Small intestine (tissue), 7 donors: ENCODE measurements around the gene KRTAP6-3. TPM values are rescaled to one million over a fixed set of nuclear protein-coding genes. Genes with fewer than 3 reads are reported as not detected.

Source experiments
- DNase-seq, 2 donors: peaks; one replicate each; pipeline versions ENCODE4 v3.0.0 to v3.0.0-alpha.2; 2013
- FAIRE-seq: peaks from 2 replicates; lab custom pipeline; 2012; peaks lifted over from hg19 to GRCh38; lab: Jason Lieb, UNC
- H3K27ac ChIP-seq, 3 donors: one replicate each; pipeline ENCODE4 v1.5.1; 2013; ENCODE audit warnings: low read length in 2 of 3, mild to moderate bottlenecking in 2 of 3, control low read depth in 1 of 3, inconsistent platforms in 1 of 3, low read depth in 1 of 3, moderate library complexity in 1 of 3
- H3K27me3 ChIP-seq, 3 donors: one replicate each; pipeline ENCODE4 v1.6.1; 2013; ENCODE audit warnings: low read length in 3 of 3, inconsistent platforms in 1 of 3; ENCODE audit not compliant: control insufficient read depth in 3 of 3, insufficient read depth in 3 of 3
- H3K36me3 ChIP-seq, 3 donors: one replicate each; pipeline ENCODE4 v1.6.1; 2013; ENCODE audit warnings: low read length in 3 of 3, inconsistent platforms in 1 of 3, low read depth in 1 of 3, mild to moderate bottlenecking in 1 of 3, moderate library complexity in 1 of 3; ENCODE audit not compliant: control insufficient read depth in 3 of 3, insufficient read depth in 2 of 3
- H3K4me1 ChIP-seq, 3 donors: one replicate each; pipeline ENCODE4 v1.6.1; 2013; ENCODE audit warnings: low read length in 2 of 3, inconsistent platforms in 1 of 3, low read depth in 1 of 3, mild to moderate bottlenecking in 1 of 3, moderate library complexity in 1 of 3; ENCODE audit not compliant: control insufficient read depth in 3 of 3, insufficient read depth in 2 of 3
- H3K4me3 ChIP-seq, 3 donors: one replicate each; pipeline ENCODE4 v1.5.1; 2013; ENCODE audit warnings: low read length in 3 of 3, control low read depth in 1 of 3, inconsistent platforms in 1 of 3, low read depth in 1 of 3, mild to moderate bottlenecking in 1 of 3, moderate library complexity in 1 of 3
- H3K9me3 ChIP-seq, 2 donors: one replicate each; pipeline ENCODE4 v1.6.1; 2013; ENCODE audit warnings: low read depth in 1 of 2, low read length in 1 of 2; ENCODE audit not compliant: control insufficient read depth in 2 of 2, insufficient read depth in 1 of 2
- WGBS, 3 donors: extraction: QIAGEN DNeasy Blood & Tissue Kit; methylation state at CpG; one replicate each; pipeline ENCODE4 v1.1.7; 2013; 5-methylcytosine and 5-hydroxymethylcytosine counted together
- polyA plus RNA-seq, 4 donors: library from polyadenylated mRNA; stranded (reverse) in 3 of 4; unstranded in 1 of 4; fragments of 200-250 nt in 3 of 4; fragments of 120-200 nt in 1 of 4; gene quantifications; one replicate each; pipeline versions ENCODE4 v1.2.1 to v1.2.3, GENCODE V29; 2013
- donor health status: healthy with polysubstance abuse.
- donor health status: control.
- donor health status: control.
- donor health status: Bipolar disorder and iron deficiency.
- donor health status: healthy.

KRTAP6-3 gene
- polyA plus RNA-seq, 4 donors: not detected

DNA sequence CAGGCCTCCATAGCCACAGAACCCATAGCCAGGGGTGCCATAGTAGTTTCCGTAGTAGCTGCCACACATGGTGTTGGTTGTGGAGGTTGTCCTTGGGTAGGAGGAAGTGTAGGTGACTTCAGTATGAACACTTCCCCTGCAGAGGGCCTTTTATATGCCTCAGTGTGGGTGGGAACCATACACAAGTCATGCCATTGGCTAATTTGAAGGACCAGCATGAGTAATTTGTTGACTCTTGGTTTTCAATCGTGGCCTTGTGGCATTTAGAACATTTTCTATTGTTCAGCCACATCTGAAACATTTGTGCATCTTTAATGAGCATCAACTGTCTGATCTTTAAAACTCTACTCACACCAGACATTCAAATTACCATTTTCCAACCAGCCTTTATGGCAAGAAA, 21.6 kb downstream of the KRTAP6-3 start, which contains the start of gene KRTAP6-1:
KRTAP6-1 (minus strand) TSS at position 95 of the 400 bp plus-strand sequence; CDS start at position 69, 26 bp downstream.
- Histone ChIP-seq H3K27ac (no peak within 1 kb of the TSS), H3K4me3 (no peak within 1 kb of the TSS), H3K36me3 (no peaks in the 10 kb centered on the region), H3K9me3 (peaks cover 0 to 3% of the 10 kb centered on the region in 2 donors), H3K27me3 (no peaks in the 10 kb centered on the region), H3K4me1 (no peaks in the 10 kb centered on the region)
- no peak for FAIRE-seq
- WGBS, 3 donors: 51 to 80% (median 53%) methylated on average over 2 of the region's 2 CpGs
- no peak for DNase-seq

DNA sequence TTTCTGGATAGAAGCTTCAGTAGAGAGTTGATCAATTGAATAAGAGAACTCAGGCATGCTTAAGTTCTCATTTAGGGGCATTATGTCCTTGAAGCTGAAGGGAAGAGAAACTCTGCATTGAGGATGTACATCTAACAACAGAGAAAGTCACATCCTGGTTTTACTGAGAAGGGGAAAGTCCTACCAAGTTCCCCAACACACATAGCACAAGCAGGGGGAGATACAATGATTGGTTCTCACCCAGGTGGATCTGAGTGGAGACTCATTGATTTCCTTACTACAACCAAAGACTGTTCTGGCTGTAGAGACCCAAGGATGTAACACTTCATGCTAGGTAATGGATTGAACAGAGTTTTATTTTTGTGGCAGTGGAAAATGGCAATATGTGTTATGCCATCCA, 23.0 kb downstream of the KRTAP6-3 start:
- Histone ChIP-seq H3K36me3 (no peaks in the 10 kb centered on the region), H3K4me3 (no peak overlapping the region), H3K27me3 (no peaks in the 10 kb centered on the region), H3K27ac (no peak overlapping the region), H3K4me1 (no peaks in the 10 kb centered on the region), H3K9me3 (peaks cover 0 to 3% of the 10 kb centered on the region in 2 donors)
- no peak for DNase-seq
- no peak for FAIRE-seq

DNA sequence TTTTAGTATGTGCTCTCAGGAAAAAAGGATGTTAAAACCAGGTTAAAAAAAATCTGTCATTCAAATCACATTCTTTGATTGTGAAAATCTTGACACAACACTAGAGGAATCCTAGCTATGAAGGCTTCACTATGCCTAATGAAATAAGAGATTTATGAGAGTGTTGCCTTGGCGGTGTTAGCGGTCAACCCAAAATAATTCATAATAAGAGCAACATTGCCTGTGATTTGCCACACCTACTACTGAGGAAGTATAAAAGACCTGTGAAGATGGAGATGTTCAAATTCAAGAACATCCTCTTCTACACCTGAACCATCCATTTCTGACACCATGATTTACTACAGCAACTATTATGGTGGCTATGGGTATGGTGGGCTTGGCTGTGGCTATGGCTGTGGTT, 23.9 kb downstream of the KRTAP6-3 start, which contains the start of gene KRTAP20-1:
KRTAP20-1 (plus strand) TSS at position 301 of the 400 bp plus-strand sequence; CDS start at position 331, 30 bp downstream.
- H3K27ac ChIP-seq: no peak within 1 kb of the TSS
- WGBS, 3 donors: 95 to 99% (median 99%) methylated on average over 2 of the region's 2 CpGs
- H3K27me3 ChIP-seq: no peaks in the 10 kb centered on the region
- no peaks in the 10 kb centered on the region for H3K4me1 ChIP-seq
- no peak within 1 kb of the TSS for H3K4me3 ChIP-seq
- peaks cover 0 to 3% of the 10 kb centered on the region in 2 donors for H3K9me3 ChIP-seq
- DNase-seq: no peak
- no peak for FAIRE-seq
- H3K36me3 ChIP-seq: no peaks in the 10 kb centered on the region

DNA sequence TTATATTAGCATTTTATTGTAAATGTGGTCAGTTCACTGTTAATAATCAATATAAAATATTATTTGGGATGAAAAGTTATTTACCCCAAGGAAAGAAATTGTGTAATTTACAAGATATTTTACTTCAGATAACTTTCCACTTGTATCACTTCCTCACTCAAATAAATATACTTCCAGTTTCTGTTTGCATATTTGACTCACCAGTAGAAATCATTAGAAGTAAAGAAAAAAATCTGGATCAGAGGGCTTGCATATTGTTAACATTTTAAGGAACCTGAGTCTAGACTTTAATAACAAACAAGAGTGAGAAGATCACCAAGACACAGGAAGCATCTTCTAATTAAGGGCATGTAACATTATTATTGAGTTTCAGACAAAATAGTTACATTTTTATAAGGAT, 27.8 kb downstream of the KRTAP6-3 start:
- Histone ChIP-seq H3K27me3 (no peaks in the 10 kb centered on the region), H3K36me3 (no peaks in the 10 kb centered on the region), H3K9me3 (peaks cover 0 to 7% of the 10 kb centered on the region in 2 donors), H3K4me1 (no peaks in the 10 kb centered on the region), H3K4me3 (no peak overlapping the region), H3K27ac (no peak overlapping the region)
- DNase-seq: no peak
- no peak for FAIRE-seq

DNA sequence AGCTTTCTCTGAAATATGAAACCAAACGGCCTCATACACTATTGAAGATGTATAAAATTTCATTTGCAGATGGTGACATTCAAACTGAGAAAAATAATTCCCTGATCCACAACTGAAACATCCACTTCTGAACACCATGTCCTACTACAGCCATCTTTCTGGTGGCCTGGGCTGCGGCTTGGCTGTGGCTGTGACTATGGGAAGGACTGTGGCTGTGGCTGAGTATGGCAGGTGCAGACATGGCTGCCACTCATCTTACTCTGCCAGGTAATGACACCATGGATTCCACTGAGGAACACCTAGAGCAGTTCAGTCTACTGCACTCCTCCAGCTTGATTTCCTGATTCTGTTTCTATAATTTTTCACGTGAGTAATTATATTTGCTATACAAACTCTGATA, 28.3 kb downstream of the KRTAP6-3 start, which contains the start of gene KRTAP20-4:
KRTAP20-4 (plus strand) TSS at position 106 of the 400 bp plus-strand sequence.
- H3K27me3 ChIP-seq: no peaks in the 10 kb centered on the region
- no peak within 1 kb of the TSS for H3K27ac ChIP-seq
- FAIRE-seq: no peak
- H3K36me3 ChIP-seq: no peaks in the 10 kb centered on the region
- H3K4me1 ChIP-seq: no peaks in the 10 kb centered on the region
- H3K9me3 ChIP-seq: peaks cover 0 to 12% of the 10 kb centered on the region in 2 donors
- no peak for DNase-seq
- 65 to 83% (median 65%) methylated on average over 3 of the region's 3 CpGs for WGBS, 3 donors
- H3K4me3 ChIP-seq: no peak within 1 kb of the TSS

DNA sequence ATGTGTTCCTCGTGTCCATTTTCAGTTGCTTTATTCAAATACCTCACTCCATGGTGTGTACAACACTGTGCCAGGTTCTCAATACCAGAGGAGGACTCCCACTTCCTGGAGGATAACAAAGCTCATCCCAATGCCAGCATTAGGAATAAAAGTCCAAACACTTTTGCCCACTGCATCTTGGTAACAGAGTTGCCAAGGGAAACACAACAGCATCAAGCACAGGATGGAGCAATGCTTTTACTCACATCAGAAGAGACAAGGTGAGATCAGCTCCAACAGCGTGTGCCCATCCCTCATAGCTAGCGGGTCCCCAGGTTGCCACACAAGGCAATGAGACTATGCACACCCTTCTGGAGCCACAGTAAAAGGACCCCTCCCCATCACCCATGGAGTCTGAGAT, 31.1 kb downstream of the KRTAP6-3 start:
- Histone ChIP-seq H3K27me3 (no peaks in the 10 kb centered on the region), H3K36me3 (no peaks in the 10 kb centered on the region), H3K9me3 (peaks cover 0 to 14% of the 10 kb centered on the region in 2 donors), H3K27ac (no peak overlapping the region), H3K4me3 (no peak overlapping the region), H3K4me1 (no peaks in the 10 kb centered on the region)
- WGBS, 3 donors: 89 to 91% (median 89%) methylated on average over 3 of the region's 3 CpGs
- DNase-seq (no peak), FAIRE-seq (no peak)

DNA sequence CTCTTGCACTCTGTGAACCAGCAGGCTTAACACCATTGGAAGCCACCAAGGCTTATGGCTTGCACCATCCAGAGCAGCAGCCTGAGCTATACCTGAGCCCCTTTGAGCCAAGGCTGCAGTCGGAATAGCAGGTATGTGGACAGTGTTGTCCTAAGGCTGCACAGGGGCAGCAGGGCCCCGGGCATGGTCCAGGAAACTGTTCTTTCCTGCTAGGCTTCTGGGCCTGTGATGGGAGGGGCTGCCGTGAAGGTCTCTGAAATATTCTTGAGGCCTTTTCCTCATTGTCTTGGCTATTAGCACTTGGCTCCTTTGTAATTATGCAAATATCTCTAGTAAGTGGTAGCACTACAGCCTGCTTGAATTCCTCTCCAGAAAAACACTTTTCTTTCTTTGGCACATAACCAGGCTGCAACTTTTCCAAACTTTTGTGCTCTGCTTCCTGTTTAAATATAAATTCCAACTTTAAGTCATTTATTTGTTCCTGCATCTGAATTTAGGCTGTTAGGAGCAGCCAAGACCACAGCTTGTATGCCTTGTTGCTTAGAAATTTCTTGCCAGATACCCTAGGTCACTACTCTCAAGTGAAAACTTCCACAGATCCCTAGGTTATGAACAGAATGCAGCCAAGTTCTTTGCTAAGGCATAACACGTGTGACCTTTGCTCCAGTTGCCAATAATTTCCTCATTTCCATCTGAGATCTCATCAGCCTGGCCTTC, 33.4 kb downstream of the KRTAP6-3 start:
- no peak overlapping the region for H3K27ac ChIP-seq
- no peak overlapping the region for H3K4me3 ChIP-seq
- DNase-seq (no peak), FAIRE-seq (no peak)
- peaks cover 0 to 14% of the 10 kb centered on the region in 2 donors for H3K9me3 ChIP-seq
- no peaks in the 10 kb centered on the region for H3K36me3 ChIP-seq
- H3K4me1 ChIP-seq: no peaks in the 10 kb centered on the region
- WGBS, 3 donors: 67 to 74% (median 72%) methylated on average over 4 of the region's 4 CpGs
- no peaks in the 10 kb centered on the region for H3K27me3 ChIP-seq

DNA sequence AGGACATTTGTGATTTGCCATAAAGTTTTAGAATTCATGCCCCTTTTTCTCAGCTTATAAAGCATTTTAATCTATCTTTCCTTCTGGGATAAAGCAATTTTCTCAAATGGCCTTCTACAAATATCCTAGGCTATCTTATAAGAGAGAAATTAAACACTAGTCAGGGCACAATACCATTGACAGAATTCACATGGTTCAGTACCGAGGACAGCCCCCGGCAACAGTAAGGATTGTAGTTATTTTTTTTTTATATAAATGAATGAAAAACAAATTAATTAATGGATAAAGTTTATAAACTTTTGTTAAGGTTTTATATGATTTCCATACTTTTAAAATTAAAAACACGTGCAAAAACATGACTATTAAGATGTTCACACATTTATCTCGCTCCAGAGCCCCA, 35.9 kb downstream of the KRTAP6-3 start:
- Histone ChIP-seq H3K27me3 (no peaks in the 10 kb centered on the region), H3K4me1 (no peaks in the 10 kb centered on the region), H3K36me3 (no peaks in the 10 kb centered on the region), H3K27ac (no peak overlapping the region), H3K9me3 (peaks cover 0 to 14% of the 10 kb centered on the region in 2 donors), H3K4me3 (no peak overlapping the region)
- FAIRE-seq (no peak), DNase-seq (no peak)
- 67 to 78% (median 78%) methylated on average over 4 of the region's 4 CpGs for WGBS, 3 donors
